HG03571 (cell line): ENCODE measurements around the gene RAD23B.

Experiments
- ATAC-seq: cut with Tn5 transposase; IDR thresholded peaks from one replicate; pipeline ENCODE4 v1.9.1; 2021; ENCODE audit not compliant: unreplicated experiment

Gene RAD23B

DNA sequence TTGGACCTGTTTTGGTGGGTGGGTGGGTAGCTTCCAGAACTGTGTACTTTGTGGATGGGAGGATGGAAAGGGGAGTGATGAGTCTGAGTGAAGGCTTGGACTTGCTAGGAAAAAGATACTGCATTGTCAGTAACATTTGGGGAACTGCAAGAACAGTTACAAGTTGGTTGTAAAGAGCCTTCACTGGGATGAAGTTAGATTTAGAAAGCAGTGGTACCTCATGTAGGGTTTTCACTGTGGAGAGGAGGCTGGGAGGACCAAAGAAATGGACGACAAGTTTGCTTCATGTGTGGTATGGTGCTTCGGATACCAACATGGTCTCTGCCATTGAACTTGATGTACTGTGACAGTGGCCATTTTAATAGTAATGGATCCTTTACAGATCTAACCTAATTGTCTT is 50.3 kb downstream of the RAD23B start:
- ATAC-seq, result no peak

- ATAC-seq, result no peak
These were observed 51.2 kb downstream of the RAD23B start for GRCh38 chr9:107334103-107334776.

DNA sequence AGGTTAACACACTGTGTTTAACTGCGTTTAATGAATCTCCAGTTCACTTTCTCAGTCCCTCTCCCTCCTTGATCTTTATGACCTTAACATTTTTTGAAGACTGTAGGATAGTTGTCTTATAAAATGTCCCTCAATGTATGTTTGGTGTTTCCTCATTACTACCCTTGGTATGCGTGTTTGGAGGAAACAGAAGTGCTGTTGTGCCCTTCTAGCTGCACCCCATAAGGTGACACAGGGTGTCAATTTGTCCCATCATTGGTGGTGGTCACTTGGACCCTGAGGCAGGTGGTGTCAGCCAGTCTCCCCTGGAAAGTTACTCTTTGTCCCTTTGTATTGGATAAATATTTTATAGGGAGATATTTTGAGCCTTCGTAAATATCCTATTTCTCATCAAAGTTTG is 52.3 kb downstream of the RAD23B start:
- ATAC-seq, result no peak

GRCh38 chr9:107336718-107337360 is 53.8 kb downstream of the RAD23B start:
- no peak for ATAC-seq

DNA sequence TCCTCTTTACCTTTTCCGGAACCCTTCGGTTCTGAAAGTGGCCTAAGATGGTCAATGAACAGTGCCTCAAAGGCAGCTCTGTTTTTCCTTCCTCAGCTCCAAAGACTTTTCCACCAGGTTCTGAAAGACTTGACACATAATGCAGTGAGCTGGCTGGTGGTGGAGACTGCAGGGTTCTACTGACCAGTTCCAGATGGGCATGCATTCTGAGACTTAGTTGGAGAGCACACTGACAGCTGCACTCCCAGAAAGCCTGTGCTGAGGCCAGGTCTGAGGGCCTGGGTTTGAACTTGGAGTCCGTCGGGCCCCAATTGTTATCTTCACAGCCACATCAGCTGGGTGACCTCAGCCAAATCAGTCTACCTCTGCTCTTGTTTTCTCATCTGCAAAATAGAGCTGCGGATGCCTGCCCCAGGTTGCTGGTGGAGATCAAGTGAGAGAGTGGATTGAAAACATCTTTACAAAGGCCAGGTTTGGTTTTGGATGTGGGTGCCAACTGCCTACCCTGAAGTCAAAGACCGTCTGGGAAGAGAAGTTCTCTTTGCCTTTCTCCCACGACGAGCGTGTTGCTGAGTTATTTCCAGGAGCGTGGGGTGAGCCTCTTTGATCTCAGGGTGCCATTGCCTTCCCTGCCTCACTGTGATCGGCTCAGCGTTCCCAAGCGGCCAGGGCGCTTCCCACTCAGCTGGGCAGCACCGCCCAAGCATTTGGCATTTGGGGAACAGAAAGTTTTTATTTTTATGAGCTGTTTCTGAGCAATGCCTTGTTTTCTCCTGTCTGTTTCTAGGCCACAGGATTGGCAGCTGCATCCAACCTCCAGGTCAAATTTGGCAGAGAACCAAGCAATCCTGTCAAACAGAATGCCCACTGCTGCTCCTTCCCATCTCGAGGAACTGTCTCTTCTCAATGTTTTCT is 54.9 kb downstream of the RAD23B start:
- ATAC-seq, result no peak

DNA sequence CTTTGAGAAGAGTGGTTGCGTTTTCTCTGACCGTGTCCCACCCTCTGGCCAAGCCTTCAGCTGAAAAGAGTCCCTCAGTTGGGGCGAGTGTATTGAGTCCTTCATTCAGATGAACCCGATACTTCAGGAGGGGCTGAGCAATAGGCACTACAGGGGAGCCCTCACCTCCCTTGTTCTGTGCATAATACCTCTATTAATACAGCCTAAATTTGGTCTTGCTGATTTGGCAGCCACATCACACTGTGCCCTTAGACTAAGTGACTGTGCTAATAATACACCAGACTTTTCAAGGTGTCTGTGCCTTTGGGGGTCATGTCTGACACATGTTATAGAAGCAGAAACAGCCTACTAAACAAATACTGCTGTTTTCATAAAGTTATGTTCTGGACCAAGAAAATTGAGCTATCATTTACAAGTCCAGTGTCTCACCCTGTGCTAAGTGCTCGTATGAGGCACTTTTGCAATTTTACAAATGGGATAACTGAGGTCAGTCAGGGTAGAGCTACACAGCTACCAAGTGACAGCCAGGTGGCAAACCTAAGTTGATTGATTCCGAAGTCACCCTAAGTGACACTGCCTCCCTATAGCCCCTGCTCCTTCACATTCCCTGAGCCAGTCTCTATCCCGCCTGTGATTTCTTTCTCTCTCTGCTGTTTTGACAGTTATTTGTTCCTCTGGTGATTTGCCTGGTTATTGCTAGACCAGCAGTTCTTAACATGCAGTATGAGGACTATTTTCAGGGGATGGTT is 56.0 kb downstream of the RAD23B start:
- ATAC-seq, result no peak

GRCh38 chr9:107340920-107341632 is 58.0 kb downstream of the RAD23B start:
- peak; percentile 89 for ATAC-seq

DNA sequence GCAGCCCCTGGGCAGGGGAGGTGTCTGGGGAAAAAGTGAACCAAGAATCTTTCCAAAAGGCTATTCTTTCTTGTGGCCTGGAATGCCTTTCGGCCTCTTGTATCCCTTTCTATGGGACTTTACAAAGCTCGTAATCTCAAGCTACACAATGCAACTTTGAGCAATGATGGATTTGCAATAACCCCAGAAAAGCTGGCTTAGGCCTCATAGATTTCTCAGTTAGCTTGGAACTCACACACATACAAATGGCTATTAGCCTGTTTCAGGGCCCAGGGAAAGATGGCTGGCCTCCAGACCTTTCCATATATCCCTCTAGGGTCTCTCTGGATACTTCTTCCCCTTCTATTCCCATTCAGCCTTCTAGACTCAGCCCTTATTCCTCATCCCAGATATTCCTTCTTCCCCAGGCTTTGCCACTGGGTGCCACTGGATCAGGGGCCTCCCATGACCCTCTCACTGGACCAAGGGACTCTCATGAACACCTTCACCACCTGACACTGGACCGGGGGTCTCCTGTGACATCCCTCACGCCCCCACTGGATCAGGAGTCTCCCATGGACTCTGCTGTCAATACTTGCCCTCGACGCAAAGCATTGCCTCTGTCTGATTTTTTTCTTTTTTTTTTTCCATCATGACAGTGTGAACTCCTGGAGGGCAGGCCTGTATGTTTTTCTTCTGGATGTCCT is 59.5 kb downstream of the RAD23B start:
- ATAC-seq, result no peak

DNA sequence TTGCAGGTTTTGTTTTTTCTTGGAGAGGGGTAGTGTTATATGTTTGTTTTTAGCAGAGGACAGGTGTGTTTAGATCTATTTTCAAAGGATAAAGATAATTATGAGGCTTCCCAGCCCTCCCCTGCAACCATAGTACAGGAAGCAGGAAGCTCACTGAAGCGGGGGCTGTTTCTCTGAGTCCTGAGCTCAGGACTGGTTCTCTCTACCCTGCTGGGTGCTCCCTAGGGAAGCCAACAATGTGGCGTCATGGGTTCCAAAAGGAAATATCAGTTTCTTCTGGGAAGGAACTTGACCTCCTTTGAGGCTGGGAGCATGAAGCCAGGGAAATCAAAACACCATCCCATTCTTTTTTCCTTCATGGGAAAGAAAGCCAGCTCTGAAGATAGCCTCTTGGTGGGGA is 62.2 kb downstream of the RAD23B start:
- no peak for ATAC-seq

DNA sequence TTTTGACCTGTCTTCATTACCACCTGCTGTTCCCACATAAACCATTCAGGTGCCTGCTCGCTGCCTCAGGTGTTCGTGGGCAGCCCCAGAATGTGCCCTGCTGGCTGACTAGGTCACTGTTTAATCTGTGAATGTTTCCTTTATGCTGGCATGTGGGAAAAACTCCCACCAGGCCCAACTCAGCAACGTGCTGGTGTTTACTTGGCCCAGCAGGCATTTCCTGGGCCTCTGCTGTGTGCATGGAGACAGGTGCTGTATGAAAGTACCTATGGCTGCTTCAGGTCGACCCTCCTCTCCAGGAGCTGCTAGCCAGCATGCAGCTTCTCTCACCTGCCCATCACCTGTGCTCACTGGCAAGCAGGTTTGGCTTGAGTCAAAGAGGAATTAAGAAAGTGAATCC is 65.8 kb downstream of the RAD23B start:
- no peak for ATAC-seq

DNA sequence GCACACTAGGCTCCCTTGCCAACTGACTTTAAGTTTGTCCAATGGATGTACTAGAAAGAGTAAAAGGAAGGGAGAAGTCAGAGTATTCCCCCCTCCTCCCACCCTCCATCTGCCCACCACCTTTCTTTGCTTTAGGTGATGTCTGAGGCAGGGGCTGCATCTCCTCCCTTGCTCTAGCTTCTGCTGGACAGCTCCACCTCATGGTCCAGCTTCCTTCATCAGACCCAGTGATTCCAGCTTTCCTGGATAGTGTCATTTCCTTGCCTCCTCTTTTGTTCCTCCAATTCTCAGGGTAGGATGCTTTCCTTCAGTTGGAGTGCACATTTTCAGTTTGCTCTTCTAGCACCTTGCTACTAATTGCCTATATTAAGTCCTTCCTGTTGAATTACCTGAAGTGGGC is 67.4 kb downstream of the RAD23B start:
- no peak for ATAC-seq

- no peak for ATAC-seq
These were observed 68.4 kb downstream of the RAD23B start for GRCh38 chr9:107351382-107352045.

- no peak for ATAC-seq
These were observed 72.3 kb downstream of the RAD23B start for GRCh38 chr9:107355394-107355793.

DNA sequence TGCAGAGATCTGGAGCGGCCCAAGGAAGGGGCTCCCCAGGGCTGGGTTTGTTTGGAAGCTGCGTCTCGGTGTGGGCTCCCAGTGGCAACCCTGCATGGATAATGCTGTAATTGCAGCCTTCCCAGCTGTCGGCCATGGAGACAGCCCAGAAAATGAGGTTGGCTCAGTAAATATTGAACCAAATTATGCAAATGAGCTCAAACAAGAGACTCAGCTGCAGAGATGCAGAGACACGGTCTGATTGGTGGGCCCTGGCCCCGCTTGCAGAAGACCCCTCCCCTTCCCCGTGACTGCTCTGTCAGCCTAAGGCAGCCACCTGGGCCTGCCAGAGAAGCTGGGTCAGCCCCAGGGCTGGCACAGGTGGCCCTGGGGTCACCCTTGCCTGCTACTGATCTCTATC is 75.9 kb downstream of the RAD23B start:
- ATAC-seq, result no peak

- no peak for ATAC-seq
These were observed 77.0 kb downstream of the RAD23B start for GRCh38 chr9:107360098-107360497.

GRCh38 chr9:107361816-107362215 is 78.7 kb downstream of the RAD23B start:
- no peak for ATAC-seq

DNA sequence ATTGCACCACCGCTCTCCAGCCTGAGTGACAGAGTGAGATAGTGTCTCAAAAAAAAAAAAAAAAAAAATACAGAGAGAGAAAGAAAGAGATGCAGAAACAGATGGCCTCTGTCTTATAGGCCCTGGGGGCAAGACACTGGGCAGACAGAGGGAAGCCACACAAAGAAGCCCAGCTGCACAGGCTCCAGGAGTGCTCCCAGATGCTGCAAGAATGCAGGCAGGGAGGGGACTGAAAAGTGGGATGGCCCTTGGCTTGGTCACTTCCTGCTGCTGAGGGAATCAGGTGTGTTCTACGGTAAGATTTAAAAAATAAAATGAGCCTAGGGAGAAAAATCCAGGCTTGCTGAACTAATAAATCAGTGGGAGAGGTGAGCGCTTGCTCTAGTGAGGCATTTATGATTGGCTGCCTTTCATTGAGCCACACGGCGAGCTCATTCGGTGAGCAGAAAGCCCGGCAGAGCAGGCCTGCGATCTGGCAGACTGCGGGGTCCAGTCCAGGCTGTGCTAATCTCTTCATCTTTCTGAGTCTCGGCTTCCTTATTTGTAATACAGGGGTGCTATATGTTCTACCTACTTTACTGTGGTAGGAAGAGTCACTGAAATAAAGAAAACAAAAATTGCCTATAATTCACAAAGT is 80.6 kb downstream of the RAD23B start:
- no peak for ATAC-seq

- ATAC-seq, result no peak
These were observed 84.8 kb downstream of the RAD23B start for GRCh38 chr9:107367727-107368502.
